ENCODE results near the gene MYO1H. TPM values are rescaled to one million over a fixed set of nuclear protein-coding genes. Genes with fewer than 3 reads are reported as not detected.
A peak's percentile ranks its signal among the peaks of the same experiment; 100 is the strongest.
"Not testable (repeated sequence)": the region's sequence is repeated elsewhere in the genome, so short reads cannot be mapped to it uniquely, and the experiment has no call there.

Gene MYO1H
- total RNA-seq, 2 donors from 2014 or later = not detected

DNA sequence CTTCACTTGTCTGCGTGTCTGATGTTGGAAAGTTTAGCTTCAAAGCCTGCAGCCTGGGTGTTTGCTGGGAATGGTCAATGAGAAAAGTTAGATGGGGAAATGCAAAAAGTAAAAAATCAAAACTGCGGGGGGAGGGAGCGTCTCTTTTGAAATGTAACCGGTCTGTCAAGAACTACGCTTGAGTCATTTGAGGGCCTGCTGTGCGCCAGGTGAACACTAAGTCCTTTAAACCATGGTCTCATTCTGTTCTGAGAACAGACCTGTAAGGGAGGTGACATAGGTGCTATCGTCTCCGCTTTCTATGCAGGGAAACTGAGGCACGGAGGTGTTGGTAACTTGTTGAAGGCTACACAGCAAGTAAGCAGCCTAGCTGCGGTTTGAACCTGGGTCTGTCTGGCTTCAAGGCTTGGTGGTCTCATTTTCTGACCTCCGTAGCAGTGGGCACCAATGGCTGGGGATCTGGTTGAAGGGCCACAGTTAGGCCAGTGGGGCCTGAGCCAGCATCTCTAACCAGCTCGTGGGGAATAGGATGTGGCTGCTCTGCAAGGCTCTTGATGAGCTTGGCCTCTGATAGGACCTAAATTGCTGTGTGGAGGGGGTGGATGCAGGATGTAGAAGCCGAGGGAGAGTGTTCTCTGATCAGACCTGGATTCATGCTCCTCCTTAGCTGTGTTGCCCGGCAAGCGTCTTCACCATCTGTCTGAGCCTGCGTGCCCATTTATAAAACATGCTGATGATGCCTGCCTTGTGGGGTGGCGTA, 87.9 kb downstream of the MYO1H start:
- DNase-seq = no peak
- Mint-ChIP-seq H3K4me1 (peaks cover 11% of the 10 kb centered on the region), H3K4me3 (no peak overlapping the region), H3K36me3 (ENCODE audit: low read depth) (peaks cover 2% of the 10 kb centered on the region), H3K27me3 (no peaks in the 10 kb centered on the region), H3K27ac (no peak overlapping the region)
- no peaks in the 10 kb centered on the region for H3K9me3 ChIP-seq (ENCODE audit: control insufficient read depth, low read length, poor library complexity, severe bottlenecking)
- no peak for ATAC-seq

DNA sequence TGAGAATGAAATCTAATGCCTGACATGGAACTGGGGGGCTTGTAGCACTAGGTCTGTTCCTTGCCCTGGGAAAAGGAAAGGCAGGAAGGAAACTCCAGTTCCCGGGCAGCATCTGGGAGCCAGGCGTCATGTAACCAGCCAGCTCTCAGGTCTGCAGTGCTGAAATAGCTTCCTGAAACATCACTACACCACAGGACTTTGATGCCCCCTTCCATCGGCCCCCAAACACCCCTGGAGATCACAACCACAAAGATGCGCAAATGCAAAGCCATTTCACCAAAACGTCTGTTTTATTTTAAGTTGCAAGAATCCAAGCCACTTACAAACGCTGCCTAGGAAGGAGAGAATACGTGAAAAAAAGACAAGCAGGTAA, 88.5 kb downstream of the MYO1H start:
- no peaks in the 10 kb centered on the region for H3K9me3 ChIP-seq (ENCODE audit: control insufficient read depth, low read length, poor library complexity, severe bottlenecking)
- DNase-seq = no peak
- no peak overlapping the region for H3K4me3 Mint-ChIP-seq
- H3K27ac Mint-ChIP-seq = no peak overlapping the region
- H3K27me3 Mint-ChIP-seq = no peaks in the 10 kb centered on the region
- ATAC-seq = no peak
- H3K4me1 Mint-ChIP-seq = peaks cover 11% of the 10 kb centered on the region
- H3K36me3 Mint-ChIP-seq (ENCODE audit: low read depth) = peaks cover 2% of the 10 kb centered on the region

DNA sequence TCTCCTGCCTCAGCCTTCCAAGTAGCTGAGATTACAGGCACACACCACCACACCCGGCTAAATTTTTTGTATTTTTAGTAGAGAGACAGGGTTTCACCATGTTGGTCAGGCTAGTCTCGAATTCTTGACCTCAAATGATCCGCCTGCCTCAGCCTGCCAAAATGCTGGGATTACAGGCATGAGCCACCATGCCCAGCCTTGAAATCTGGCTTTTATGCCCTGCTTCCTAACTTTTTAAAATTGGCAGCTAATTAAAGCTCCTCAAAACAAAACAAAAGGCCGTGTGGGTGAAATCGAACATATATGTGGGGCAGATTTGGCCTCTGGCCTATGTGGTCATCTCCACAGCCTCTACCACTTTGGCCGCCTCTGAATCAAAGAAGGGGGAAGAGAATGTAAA, 91.5 kb downstream of the MYO1H start:
- Mint-ChIP-seq H3K4me1 (no peaks in the 10 kb centered on the region), H3K36me3 (ENCODE audit: low read depth) (peaks cover 2% of the 10 kb centered on the region), H3K27me3 (no peaks in the 10 kb centered on the region), H3K4me3 (no peak overlapping the region), H3K27ac (no peak overlapping the region)
- H3K9me3 ChIP-seq (ENCODE audit: control insufficient read depth, low read length, poor library complexity, severe bottlenecking) = no peaks in the 10 kb centered on the region
- ATAC-seq = no peak
- DNase-seq = no peak

DNA sequence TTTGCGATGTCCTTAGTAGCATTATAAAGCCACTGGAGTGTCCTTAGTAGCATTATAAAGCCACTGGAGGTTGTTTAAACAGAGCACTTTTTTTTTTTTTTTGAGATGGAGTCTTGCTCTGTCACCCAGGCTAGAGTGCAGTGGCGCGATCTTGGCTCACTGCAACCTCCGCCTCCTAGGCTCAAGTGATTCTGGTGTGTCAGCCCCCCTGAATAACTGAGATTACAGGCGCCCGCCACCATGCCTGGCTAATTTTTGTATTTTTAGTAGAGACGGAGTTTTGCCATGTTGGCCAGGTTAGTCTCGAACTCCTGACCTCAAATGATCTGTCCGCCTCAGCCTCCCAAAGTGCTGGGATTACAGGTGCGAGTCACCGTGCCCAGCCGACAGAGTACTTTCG, 92.3 kb downstream of the MYO1H start:
- not testable (repeated sequence) for H3K36me3 Mint-ChIP-seq (ENCODE audit: low read depth); H3K4me1 Mint-ChIP-seq; H3K9me3 ChIP-seq (ENCODE audit: control insufficient read depth, low read length, poor library complexity, severe bottlenecking); H3K4me3 Mint-ChIP-seq; DNase-seq; H3K27ac Mint-ChIP-seq; ATAC-seq; H3K27me3 Mint-ChIP-seq

DNA sequence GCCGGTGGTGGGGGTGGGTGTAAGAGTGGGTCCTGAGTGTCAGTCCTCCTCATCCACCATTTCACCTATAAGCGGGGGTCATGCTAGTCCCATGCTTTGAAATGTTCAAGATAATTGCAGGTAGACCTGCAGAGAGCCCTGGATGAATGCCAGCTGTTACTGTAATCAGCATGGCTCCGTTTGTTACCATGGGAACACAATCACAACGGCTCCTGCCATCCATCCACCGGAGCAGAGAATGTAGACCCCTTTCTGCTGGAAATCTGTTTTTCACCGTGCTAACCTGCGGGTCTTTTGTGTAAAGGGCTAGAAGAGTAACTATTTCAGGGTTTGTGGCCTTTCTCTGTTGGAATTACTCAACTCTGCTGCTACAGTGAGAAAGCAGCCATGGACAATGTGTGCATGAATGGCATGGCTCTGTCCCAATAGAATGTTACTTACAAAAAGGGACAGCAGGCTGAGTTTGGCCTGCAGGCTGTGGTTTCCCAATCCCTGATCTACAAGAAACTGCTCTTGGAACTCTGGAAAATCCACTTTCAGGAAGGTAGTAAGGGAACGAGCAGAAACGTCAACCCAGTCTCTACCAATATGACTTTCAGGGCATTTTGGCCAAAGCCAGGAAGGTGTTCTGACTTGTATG, 93.3 kb downstream of the MYO1H start:
- Mint-ChIP-seq H3K4me3 (no peak overlapping the region), H3K27ac (no peak overlapping the region), H3K27me3 (no peaks in the 10 kb centered on the region), H3K4me1 (no peaks in the 10 kb centered on the region), H3K36me3 (ENCODE audit: low read depth) (peaks cover 2% of the 10 kb centered on the region)
- H3K9me3 ChIP-seq (ENCODE audit: control insufficient read depth, low read length, poor library complexity, severe bottlenecking) = no peaks in the 10 kb centered on the region
- no peak for DNase-seq
- ATAC-seq = no peak

DNA sequence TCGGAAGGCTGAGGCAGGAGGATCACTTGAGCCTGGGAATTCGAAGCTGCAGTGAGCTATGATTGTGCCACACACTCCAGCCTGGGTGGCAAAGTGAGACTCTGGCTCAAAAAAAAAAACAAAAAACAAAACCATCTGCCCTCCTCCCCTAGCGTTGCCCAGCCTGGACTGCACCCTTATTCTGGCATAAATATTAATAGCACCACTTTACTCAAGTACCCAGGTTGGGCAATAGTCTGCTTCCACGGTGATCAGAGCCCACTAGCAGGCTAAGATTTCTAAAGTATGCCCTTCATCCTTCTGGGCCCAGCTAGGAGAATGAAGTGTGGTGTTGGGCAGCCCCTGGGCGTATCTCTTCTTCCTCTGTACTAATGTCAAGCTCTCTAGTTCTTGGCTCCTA, 96.1 kb downstream of the MYO1H start:
- ATAC-seq (no peak), DNase-seq (no peak)
- Mint-ChIP-seq H3K27me3 (no peaks in the 10 kb centered on the region), H3K27ac (peak overlapping the region; percentile 27), H3K36me3 (ENCODE audit: low read depth) (no peaks in the 10 kb centered on the region), H3K4me1 (no peaks in the 10 kb centered on the region), H3K4me3 (no peak overlapping the region)
- no peaks in the 10 kb centered on the region for H3K9me3 ChIP-seq (ENCODE audit: control insufficient read depth, low read length, poor library complexity, severe bottlenecking)

DNA sequence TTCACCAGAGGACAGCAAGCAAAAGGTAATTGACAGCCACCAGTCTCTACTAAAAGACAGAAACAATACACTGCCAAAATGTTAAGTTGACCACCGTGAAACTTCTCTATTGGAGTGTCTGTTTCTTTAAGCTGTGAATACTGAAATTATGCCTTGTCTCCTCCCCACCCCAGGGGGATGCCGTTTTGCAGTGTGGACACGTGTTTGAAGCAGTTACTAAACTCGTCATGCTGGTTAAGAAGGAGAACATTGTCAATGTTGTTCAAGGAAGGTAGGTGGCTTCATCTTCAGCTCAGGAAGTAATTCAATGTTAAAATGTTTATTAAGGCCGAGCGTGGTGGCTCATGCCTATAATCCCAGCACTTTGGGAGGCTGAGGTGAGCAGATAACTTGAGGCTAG, 96.6 kb downstream of the MYO1H start:
- Mint-ChIP-seq H3K36me3 (ENCODE audit: low read depth) (no peaks in the 10 kb centered on the region), H3K27me3 (no peaks in the 10 kb centered on the region), H3K4me3 (no peak overlapping the region), H3K4me1 (no peaks in the 10 kb centered on the region), H3K27ac (peak overlapping the region; percentile 27)
- DNase-seq (no peak), ATAC-seq (no peak)
- H3K9me3 ChIP-seq (ENCODE audit: control insufficient read depth, low read length, poor library complexity, severe bottlenecking) = no peaks in the 10 kb centered on the region

DNA sequence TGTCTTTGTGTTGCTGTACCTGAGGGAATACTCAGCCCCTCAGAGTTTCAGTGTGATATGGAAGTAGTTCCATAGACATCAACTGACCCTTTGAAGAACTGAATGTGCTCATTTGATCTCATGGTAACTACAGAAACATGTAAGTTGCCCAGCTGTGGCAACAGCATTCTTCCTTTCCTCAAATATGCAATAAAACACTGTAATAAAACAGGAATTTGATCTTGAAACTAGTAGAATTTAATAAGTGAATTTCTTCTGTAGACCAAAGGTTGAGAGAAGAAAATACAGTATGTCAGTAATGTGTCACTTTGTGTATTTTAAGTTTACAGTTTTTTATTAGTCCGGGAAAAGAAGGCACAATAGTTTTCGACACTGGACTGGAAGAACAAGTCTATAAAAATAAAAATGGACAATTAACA, 97.5 kb downstream of the MYO1H start:
- Mint-ChIP-seq H3K36me3 (ENCODE audit: low read depth) (peaks cover 2% of the 10 kb centered on the region), H3K4me1 (peaks cover 2% of the 10 kb centered on the region)

DNA sequence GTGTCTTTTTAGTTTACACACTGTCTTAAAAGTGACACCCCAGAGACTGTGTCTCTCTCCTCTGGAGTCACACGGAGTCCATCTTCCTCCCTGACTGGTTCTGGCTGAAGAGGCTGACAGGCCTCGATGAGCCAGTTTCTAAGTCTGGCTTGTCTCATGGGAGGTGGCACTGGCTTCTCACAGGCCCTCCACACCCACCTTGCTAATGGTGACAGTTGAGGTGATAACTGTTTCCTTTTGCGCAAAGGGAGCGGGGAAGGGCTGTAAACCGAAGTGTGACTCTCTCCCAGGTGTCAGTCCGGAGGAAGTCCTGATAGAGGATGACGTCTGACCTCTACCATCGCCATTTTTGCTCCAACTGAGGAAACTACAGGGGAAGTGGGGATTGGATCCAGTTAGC, 99.2 kb downstream of the MYO1H start:
- ATAC-seq = no peak

More for the DNA sequence above, 97.5 kb downstream of the MYO1H start:
- no peak overlapping the region for H3K4me3 Mint-ChIP-seq
- H3K27ac Mint-ChIP-seq = no peak overlapping the region
- ATAC-seq = no peak
- no peak for DNase-seq
- no peaks in the 10 kb centered on the region for H3K9me3 ChIP-seq (ENCODE audit: control insufficient read depth, low read length, poor library complexity, severe bottlenecking)
- H3K27me3 Mint-ChIP-seq = no peaks in the 10 kb centered on the region

DNA sequence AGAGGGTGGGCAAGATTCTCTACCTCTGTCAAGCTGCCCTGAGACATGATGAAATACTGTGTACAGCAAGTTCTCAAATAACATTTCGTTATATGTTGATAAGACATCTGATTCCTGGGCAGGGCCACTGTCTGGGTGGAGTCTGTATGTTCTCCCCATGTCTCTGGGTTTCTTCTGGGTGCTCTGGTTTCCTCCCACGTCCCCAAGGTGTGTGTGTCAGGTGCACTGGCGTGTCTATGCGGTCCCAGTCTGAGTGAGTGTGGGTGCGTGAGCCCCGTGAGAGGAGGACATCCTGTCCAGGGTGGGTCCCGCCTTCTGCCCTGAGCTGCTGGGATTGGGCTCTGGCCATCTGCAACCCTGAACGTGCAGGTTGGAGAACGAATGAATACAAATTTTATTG, 99.8 kb downstream of the MYO1H start:
- no peaks in the 10 kb centered on the region for H3K9me3 ChIP-seq (ENCODE audit: control insufficient read depth, low read length, poor library complexity, severe bottlenecking)
- Mint-ChIP-seq H3K4me1 (peaks cover 5% of the 10 kb centered on the region), H3K36me3 (ENCODE audit: low read depth) (peaks cover 9% of the 10 kb centered on the region), H3K27me3 (no peaks in the 10 kb centered on the region), H3K27ac (no peak overlapping the region), H3K4me3 (no peak overlapping the region)
- no peak for DNase-seq
- ATAC-seq = no peak

More for the DNA sequence above, 99.2 kb downstream of the MYO1H start:
- H3K4me1 Mint-ChIP-seq = peaks cover 5% of the 10 kb centered on the region
- H3K36me3 Mint-ChIP-seq (ENCODE audit: low read depth) = peaks cover 9% of the 10 kb centered on the region
- no peaks in the 10 kb centered on the region for H3K27me3 Mint-ChIP-seq
- H3K9me3 ChIP-seq (ENCODE audit: control insufficient read depth, low read length, poor library complexity, severe bottlenecking) = no peaks in the 10 kb centered on the region
- DNase-seq = no peak
- no peak overlapping the region for H3K27ac Mint-ChIP-seq
- H3K4me3 Mint-ChIP-seq = no peak overlapping the region

DNA sequence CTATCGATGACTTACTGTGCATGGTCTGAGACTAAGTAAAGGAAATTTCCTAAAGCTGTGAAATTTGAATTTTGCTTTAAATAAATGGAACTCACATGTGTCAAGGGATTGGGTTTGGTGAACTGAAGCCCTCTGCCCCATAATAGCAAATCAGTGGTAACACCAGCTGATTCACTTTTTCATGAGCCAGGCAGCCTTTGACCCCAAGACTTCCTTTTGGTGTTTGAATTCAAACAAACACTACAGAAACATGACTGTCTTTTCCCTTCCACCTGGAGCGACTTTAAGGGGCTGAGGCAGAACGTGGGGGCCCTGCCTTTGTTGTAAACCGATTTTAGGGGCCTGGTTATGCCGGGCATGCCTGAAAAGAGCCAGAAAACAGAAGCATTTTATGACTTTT, 100.6 kb downstream of the MYO1H start:
- Mint-ChIP-seq H3K27me3 (no peaks in the 10 kb centered on the region), H3K27ac (no peak overlapping the region), H3K4me3 (no peak overlapping the region), H3K4me1 (peaks cover 5% of the 10 kb centered on the region), H3K36me3 (ENCODE audit: low read depth) (peaks cover 9% of the 10 kb centered on the region)
- no peak for DNase-seq
- H3K9me3 ChIP-seq (ENCODE audit: control insufficient read depth, low read length, poor library complexity, severe bottlenecking) = no peaks in the 10 kb centered on the region
- ATAC-seq = no peak

DNA sequence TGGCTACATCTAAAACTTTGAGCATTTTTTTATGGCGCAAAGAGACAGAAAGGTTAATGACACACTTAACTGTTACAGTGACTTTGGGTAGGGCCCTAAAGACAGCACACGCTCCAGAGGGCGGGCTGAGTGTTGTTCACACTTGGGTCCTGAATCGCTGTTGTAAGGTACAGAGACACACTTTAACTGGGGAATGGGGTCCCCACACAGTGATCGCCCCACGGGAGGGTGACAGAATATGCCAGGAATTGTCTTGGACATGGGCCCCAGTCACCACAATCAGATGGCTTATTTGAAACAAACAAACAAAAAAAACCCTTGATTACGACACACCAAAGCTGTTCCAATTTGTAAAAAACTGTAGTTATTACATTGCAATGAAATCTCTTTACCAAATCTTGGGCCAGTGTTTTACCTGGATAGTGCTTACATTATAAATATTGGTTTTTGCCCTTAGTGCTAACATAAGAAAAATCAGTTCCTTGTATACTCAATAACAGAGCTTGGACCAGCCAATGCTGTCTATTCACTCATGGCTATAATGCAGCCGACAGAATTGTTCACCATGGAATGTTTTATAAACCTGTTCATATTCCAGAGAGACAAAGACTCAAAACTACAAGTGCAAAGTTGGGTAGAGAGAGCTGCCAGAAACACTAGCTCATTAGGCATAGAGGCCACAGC, 101.1 kb downstream of the MYO1H start:
- Mint-ChIP-seq H3K27ac (no peak overlapping the region), H3K36me3 (ENCODE audit: low read depth) (peaks cover 9% of the 10 kb centered on the region), H3K4me3 (no peak overlapping the region), H3K27me3 (no peaks in the 10 kb centered on the region), H3K4me1 (peaks cover 5% of the 10 kb centered on the region)
- ATAC-seq = no peak
- DNase-seq = no peak
- no peaks in the 10 kb centered on the region for H3K9me3 ChIP-seq (ENCODE audit: control insufficient read depth, low read length, poor library complexity, severe bottlenecking)

DNA sequence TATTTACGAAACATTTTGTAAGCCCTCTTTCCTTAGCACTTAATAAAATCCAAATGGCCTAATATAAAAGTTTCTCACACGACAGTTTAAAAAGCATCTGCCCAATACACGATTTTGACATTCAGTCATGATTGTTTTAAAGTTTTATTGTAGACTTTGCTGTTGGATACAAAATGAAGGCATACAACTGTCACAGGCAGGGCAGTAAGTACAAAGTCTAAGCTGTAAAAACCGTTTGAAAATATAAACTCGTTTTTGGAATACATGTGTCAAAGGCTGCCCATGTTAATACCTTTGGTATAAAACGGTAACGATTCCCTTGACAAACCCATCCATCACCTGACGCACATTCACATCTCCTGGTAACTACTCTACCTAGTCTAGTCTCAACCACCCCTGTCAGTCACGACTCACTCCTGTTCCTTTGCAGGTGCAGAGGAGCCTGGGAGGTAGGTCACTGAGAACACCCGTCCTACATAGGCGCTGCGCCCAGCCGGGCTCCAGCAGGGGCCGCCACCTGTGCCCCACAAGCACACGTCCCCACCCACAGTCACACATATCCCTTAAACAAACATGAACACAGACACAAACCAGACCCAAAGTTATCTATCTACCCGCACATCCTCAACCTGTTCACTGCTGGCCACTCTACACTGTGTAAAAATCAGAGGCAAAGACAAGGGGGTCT, 102.3 kb downstream of the MYO1H start:
- no peak for DNase-seq
- H3K27ac Mint-ChIP-seq = peak overlapping the region; percentile 56
- H3K9me3 ChIP-seq (ENCODE audit: control insufficient read depth, low read length, poor library complexity, severe bottlenecking) = no peaks in the 10 kb centered on the region
- no peak overlapping the region for H3K4me3 Mint-ChIP-seq
- H3K27me3 Mint-ChIP-seq = no peaks in the 10 kb centered on the region
- ATAC-seq = no peak
- H3K4me1 Mint-ChIP-seq = peaks cover 7% of the 10 kb centered on the region
- H3K36me3 Mint-ChIP-seq (ENCODE audit: low read depth) = peaks cover 12% of the 10 kb centered on the region

Data from T-helper 17 cell (primary cell).